Activated naive CD4-positive, alpha-beta T cell treated with anti-CD3 and anti-CD28 coated beads, Interleukin-2, amount 50 U/mL, for 16 hours (primary cell): ENCODE data around the gene AKAP7.
"Not testable (repeated sequence)": the region's sequence is repeated elsewhere in the genome, so short reads cannot be mapped to it uniquely, and the experiment has no call there.

ENCODE experiments used
- DNase-seq: peaks from one replicate; pipeline ENCODE4 v3.0.0-alpha.2; 2020

The AKAP7 gene

DNA sequence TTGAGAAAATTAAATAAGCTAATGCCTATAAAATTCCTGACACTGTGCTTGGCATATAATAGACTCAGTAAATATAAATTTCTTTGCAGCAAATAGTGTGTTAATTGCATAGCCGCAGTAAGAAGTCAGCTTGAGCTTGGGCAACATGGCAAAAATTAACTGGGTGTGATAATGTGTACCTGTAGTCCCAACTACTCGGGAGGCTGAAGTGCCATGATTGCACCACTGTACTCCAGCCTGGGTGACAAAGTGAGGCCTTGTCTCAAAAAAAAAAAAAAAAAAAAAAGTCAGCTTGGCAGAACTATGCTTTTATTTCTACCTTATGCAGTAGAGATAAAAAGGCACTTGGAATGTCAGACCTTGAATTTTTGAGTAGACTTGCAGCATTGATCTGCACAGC lies 121.8 kb downstream of the AKAP7 start:
- DNase-seq: no peak

GRCh38 chr6:131258010-131258652 lies 122.9 kb downstream of the AKAP7 start:
- no peak for DNase-seq

GRCh38 chr6:131258816-131259476 lies 123.7 kb downstream of the AKAP7 start:
- DNase-seq: no peak

GRCh38 chr6:131260960-131261359 lies 125.7 kb downstream of the AKAP7 start:
- DNase-seq: not testable (repeated sequence)

GRCh38 chr6:131262060-131262459 lies 126.8 kb downstream of the AKAP7 start:
- DNase-seq: no peak

DNA sequence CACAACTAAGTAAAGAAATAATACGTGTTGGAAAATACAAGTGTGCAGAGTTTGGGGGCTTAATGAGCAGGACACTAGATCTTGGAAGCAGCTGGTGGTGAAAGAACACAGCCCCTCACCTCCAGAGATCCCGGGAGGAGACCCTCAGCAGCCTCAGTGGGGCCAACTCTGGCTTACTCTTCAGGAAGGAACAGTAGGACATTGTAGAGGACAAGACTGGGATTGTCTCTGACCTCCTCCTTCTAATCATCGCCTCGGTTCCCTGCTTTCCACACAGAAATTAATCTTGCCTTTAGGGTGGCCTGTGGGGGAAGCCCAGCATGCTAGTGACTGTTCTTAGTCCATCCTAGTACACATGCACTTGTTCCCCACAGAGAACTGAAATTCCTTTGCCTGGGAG lies 130.7 kb downstream of the AKAP7 start:
- no peak for DNase-seq

- DNase-seq: no peak
These were observed 133.0 kb downstream of the AKAP7 start for GRCh38 chr6:131268303-131268702.

DNA sequence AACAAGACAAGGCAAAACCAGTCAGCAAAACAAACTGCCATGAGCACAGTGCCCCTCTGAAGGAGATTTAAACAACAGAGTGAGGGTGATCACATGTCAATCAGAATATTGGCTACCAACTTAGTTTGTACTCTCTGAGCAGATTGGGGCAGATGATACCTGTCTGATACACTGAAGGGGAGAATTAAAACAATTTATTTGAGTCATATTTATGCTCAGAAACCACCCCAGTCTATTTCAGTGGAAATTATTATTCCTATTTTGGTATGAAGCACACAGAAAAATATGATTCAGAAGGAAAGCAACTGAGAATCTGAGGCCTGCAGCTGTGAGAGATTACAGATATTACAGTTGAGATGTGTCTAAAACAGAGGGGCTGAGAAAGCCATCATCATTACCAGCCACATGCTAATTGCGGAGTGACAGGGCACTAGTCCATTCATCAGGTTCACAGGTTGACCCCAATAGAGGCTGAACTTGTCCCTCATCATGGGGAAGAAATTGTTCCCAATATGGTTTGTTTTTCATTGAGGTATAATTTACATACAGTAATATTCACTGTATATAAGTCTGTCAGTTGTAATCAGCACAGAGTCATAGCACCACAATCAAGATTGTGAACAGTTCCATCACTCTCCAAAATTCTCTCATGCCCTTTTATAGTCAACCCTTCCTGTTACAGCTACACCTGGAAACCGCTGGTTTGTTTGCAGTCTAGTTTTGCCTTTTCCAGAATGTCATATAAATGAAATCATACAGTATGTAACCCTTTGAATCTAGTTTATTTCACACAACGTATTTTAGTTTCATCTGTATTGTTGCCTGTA lies 134.5 kb downstream of the AKAP7 start:
- no peak for DNase-seq

GRCh38 chr6:131270534-131270933 lies 135.3 kb downstream of the AKAP7 start:
- DNase-seq: no peak

GRCh38 chr6:131275273-131275672 lies 140.0 kb downstream of the AKAP7 start:
- no peak for DNase-seq

- no peak for DNase-seq
These were observed 142.3 kb downstream of the AKAP7 start for GRCh38 chr6:131277591-131277990.

- DNase-seq: peak; percentile 53
These were observed 146.4 kb downstream of the AKAP7 start for GRCh38 chr6:131281471-131282270.

DNA sequence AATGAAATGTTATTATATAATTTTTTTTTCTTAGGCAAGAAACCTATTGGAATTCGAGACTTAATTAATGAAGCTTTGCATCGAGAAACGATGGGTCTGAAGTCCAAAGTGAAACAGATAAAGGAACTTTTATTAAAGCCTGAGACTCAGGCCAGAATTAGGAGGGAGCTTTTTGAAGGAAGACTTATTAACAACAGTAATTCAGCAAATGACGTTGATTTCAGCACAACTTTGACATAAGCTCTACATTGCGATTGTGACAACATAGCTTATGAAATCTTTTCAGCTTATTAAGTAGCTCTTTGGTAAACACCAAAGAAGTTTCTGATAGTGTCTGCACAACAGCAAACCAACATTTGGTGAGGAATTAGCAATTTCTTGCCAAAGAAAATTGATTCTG lies 147.1 kb downstream of the AKAP7 start:
- DNase-seq: no peak

DNA sequence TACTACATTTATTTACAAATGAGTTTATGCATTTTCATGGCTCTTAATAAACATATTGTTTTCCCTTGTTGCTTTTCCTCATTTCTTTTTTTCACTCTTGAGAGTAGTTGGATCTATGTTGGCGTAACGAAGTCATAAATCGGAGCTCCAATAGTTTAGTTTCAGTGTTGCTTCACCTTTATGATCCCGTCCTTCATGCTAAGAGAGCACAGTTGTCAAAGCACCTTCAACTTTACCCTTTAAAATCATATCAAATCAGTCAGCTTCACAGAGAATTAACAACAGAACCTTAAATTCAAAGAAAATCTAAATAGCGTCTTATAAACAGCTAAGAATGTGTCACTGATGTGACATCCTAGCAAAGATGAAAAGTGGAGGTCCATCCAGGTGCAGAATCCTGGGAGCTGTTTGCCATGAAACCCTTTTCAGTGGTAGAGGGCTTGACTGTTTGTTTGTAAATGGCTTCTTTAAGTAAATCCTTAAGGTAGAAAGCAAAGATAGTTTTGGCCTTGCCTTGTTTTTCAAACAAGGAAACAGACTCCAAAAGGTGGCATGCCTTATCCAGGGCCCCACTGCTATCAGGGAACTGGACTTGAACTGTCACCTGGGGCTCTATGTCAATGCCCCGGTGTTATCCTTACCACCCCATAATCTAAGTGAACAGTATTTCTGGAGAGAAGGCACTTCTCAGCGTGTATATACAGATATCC lies 148.4 kb downstream of the AKAP7 start:
- no peak for DNase-seq

GRCh38 chr6:131285548-131285947 lies 150.3 kb downstream of the AKAP7 start:
- DNase-seq: no peak

DNA sequence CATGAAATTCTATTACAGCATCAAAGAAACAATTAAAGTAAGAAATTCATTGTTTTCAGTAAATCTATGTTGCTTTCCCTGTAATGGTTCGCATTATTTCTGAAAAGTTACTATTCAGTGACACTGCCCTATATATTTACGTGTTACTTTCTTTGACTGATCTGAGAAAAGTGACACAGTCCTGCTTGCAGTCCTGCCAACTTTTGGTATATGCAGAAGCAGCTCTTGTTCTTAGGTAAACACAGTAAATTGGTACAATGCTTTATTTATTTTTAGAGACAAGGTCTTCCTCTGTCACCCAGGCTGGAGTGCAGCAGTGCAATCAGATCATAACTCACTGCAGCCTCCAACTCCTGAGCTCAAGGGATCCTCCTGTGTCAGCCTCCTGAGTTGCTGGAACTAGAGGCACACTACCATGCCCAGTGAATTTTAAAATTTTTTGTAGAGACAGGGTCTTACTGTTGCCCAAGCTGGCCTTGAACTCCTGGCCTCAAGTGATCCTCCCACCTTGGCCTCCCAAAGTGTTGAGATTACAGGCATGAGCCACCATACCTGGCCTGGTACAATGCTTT lies 151.3 kb downstream of the AKAP7 start:
- no peak for DNase-seq

DNA sequence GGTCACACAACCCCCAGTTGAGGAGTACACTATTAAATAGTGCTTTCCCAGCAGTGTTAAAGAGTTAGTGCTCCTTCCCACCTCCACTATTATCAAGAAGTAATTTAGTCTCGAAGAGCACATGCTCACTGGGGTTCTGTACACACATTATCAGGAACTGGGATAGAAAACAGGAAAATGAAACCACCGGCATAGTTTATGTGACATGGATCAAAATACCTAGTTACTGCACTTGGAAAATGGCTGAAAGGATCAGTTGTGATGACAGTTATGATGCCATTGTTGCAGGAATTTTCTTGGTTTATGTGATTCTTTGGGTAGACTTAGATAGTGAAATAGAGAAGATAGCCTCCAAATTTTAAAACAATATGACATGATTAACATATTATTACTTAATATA lies 152.9 kb downstream of the AKAP7 start:
- no peak for DNase-seq

DNA sequence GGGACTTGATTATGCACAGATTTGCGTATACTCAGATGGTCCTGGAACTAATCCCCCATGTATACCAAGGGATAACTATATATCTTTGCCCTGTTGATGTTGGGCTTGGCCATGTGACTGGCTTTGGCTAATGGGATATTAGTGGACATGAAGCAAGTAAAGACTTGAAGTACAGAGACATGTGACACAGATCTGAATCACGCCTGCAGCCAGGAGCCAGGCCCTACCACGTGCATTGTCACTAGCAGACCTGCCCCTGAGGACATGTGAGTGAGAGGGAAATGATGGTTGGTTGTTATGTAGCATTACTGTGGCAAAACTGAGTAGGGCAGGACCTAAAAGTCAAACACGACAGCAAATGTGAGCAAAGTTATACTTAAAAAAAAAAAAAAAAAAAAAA lies 155.7 kb downstream of the AKAP7 start:
- no peak for DNase-seq

GRCh38 chr6:131292145-131292938 lies 157.1 kb downstream of the AKAP7 start:
- no peak for DNase-seq

- DNase-seq: no peak
These were observed 158.2 kb downstream of the AKAP7 start for GRCh38 chr6:131293472-131293911.

GRCh38 chr6:131295081-131295480 lies 159.8 kb downstream of the AKAP7 start:
- no peak for DNase-seq
